Ammon's horn (tissue), 1 donor: ENCODE results near the gene ZNF747.

Experiments used
- DNase-seq: peaks from one replicate; pipeline ENCODE4 v3.0.0-alpha.2; 2016; ENCODE audit warnings: low spot score

ZNF747 gene

GRCh38 chr16:30515275-30515674, 19.4 kb downstream of the ZNF747 start:
- DNase-seq: no peak

GRCh38 chr16:30511509-30511908, 23.1 kb downstream of the ZNF747 start:
- DNase-seq: no peak

DNA sequence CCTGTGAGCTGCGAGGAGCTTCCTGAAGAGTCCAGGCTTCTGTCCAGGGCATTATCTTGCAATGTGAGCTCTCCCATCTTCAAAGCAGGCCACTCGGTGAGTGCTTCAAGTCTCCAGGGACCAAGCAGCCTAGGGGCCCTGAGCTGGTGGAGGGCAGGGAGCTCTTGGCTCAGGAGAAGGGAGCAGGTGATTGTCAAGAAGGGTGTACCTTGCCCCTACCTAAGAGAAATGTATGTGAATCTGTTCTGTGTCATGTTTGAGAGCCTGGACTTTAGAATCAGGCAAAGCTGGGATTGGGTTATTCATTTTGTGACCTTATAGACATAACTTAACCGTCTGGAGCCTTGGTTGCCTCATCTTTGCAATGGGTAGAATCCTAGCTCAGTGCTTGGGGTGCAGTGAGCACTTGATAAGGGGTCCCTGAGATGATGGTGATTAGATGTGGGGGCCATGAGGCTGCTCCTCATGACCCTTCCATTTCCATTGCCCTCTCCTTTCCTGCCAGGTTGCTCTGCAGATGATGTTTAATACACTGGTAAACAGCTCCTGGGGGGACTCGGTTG, 24.2 kb downstream of the ZNF747 start:
- DNase-seq: no peak

DNA sequence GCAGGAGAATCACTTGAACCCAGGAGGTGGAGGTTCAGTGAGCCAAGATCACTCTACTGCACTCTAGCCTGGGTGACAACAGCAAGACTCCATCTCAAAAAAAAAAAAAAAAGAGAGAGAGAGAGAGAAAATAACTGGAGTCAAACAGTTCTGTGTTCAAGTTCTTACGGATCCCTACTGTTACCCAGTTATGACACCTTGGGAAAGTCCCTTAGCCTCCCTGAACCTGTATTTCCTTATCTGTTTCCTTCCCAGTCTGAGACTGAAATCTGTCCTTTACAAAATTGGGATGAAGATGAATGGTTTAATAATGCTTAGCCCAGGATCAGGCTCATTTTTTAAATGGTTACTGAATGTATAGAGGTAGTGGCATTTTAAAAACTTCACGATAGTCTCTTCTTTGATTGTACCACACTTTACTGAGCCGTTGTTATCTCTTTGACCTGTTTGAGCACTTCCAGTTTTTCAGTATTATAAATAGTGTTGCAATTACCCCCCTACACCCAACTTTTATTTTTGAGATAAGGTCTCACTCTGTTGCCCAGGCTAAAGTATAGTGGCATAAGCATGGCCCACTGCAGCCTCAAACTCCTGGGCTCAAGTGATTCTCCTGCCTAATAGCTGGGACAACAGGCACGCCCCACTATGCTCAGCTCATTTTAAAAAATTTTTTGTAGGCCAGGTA, 25.4 kb downstream of the ZNF747 start:
- no peak for DNase-seq

GRCh38 chr16:30503403-30504296, 31.0 kb downstream of the ZNF747 start:
- DNase-seq: no peak

DNA sequence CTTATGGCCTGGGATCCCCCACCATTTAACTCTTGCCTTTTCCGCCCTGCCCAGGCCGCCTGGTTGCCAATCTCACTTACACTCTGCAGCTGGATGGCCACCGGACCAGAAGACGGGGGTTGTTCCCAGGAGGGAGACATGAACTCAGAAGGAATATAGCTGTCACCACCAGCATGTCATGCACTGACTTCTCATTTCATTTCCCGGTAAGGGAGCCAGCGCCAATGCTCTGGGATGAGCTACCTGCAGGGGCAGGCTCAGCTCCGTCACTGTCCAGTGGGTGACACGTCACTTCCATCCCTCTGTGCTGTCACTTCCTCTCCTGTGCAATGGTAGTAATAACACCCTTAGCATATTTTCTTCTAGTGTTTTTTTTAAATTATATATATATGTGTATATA, 35.4 kb downstream of the ZNF747 start:
- DNase-seq: no peak

DNA sequence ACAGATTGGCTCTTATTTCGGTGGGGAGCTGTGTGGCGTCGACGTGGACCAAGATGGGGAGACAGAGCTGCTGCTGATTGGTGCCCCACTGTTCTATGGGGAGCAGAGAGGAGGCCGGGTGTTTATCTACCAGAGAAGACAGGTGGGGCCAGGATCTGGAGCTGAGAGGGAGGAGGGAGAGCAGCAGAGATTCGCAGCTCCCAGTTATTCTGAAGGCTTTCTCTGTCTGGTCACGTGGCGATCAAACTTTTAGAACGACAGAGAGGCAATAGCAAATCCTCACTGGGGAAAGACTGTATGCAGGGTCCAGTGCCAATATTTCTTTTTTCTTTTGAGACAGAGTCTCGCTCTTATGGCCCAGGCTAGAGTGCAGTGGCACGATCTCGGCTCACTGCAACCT, 39.9 kb downstream of the ZNF747 start:
- DNase-seq: no peak

- no peak for DNase-seq
Observed at GRCh38 chr16:30493941-30494488, 40.6 kb downstream of the ZNF747 start.

- DNase-seq: no peak
Observed at GRCh38 chr16:30491744-30492308, 42.8 kb downstream of the ZNF747 start.

GRCh38 chr16:30491229-30491628, 43.4 kb downstream of the ZNF747 start:
- DNase-seq: no peak

GRCh38 chr16:30490210-30490609, 44.4 kb downstream of the ZNF747 start:
- DNase-seq: no peak

DNA sequence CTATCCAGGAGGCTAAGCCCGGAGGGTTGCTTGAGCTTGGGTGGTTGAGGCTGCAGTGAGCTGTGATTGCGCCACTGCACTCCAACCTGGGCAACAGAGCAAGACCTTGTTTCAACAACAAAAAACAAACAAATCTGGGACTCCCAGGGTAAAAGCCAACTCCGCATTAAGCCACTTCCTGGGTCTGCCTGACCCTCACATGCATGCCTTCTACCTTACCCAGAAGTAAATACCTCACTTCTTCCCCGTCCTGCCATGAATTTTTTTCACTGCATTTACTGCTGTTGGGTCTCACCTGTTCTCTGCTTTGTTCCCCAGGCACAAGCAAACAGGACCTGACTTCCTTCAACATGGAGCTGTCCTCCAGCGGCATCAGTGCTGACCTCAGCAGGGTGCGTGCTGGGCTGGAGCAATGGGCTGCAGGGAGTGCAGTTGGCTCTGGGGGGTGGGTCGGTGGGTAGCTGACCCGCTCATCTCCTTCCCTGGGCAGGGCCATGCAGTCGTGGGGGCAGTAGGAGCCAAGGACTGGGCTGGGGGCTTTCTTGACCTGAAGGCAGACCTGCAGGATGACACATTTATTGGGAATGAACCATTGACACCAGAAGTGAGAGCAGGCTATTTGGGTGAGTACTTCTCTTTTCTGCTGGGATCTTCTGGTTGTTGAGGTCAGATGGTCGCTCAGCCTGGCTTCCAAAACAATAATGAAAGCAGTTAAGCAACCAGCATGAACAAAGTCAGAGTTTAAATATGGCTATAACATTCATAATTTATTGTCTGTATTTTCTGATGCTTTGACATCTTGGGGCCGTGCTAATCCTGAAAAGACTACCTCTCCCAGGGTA, 45.7 kb downstream of the ZNF747 start:
- DNase-seq: peak; percentile 25

DNA sequence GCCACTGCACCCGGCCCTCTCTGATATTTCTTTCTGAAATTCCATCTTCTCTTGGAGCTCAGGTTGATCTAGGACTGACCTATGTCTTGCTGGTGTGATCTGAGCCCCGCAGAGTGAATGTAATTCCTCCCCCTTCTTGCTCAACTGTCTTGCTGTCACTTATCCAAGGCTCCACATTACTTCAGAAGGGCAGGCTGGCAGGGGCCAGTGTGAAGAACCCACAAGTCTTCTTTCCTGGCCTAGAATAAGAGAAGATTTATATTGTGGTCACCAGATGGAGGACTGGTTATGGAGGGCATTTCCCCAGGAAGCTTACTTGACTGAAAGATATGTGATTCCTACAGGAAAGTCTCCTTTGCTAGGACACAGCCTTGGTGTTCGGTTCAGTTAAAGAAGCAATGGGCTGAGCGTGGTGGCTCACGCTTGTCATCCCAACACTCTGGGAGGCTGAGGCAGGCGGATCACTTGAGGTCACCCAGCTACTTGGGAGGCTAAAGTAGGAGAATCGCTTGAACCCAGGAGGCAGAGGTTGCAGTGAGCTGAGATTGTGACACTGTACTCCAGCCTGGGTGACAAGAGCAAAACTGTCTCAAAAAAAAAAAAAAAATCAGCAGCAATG, 48.7 kb downstream of the ZNF747 start:
- no peak for DNase-seq

- no peak for DNase-seq
Observed at GRCh38 chr16:30484887-30485286, 49.8 kb downstream of the ZNF747 start.

DNA sequence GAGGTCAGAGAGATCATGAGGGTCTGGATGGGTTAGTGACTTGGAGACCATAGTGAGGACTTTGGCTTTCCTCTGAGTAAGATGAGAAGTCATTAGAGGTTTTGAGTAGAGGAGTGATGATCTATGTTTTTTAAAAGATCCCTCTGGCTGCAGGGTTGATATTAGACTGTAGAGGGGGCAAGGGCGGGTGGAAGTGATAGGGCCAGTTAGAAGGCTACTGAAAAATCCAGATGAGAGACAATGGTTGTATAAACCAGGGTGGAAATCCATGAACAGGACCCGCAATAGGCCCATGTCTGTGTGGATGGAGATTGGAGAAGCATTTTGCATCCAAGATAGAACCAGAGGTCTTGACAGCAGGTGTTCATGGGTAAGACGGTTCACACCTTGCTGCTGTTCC, 52.3 kb downstream of the ZNF747 start:
- DNase-seq: no peak

DNA sequence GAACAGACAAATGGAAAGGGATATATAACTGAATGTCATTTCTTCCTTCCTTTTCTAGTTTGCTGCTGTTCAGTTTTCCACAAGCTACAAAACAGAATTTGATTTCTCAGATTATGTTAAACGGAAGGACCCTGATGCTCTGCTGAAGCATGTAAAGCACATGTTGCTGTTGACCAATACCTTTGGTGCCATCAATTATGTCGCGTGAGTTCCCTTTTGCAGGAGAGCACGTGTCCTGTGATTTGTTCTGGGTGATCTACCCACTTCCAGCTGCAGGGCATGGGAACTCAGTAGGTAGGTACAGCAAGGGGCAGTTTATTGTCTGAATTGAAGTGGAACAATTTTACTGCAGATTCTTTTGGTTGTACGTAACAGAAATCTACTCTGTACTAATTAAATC, 53.3 kb downstream of the ZNF747 start:
- no peak for DNase-seq
